Mesothelial cell of epicardium (in vitro differentiated cells): ENCODE data around the gene DLGAP1. TPM values are rescaled to one million over a fixed set of nuclear protein-coding genes. Genes with fewer than 3 reads are reported as not detected.

Experiments used
- DNase-seq, 2 experiments: peaks; one replicate each; pipeline ENCODE4 v3.0.0; 2021; ENCODE audit warnings: low spot score in 2 of 2; ENCODE audit not compliant: unreplicated experiment in 2 of 2
- H3K27ac Mint-ChIP-seq: 2 replicates; pipeline ENCODE4 v1.8.0; 2021; ENCODE audit warnings: mixed read lengths
- H3K27me3 Mint-ChIP-seq: 2 replicates; pipeline ENCODE4 v1.8.0; 2021; ENCODE audit warnings: low read depth, mixed read lengths
- H3K36me3 Mint-ChIP-seq: 2 replicates; pipeline ENCODE4 v1.8.0; 2021; ENCODE audit warnings: mixed read lengths
- H3K4me1 Mint-ChIP-seq: 2 replicates; pipeline ENCODE4 v1.8.0; 2021; ENCODE audit warnings: mixed read lengths
- H3K4me3 Mint-ChIP-seq: 2 replicates; pipeline ENCODE4 v1.8.0; 2021; ENCODE audit warnings: mild to moderate bottlenecking, moderate library complexity, mixed read lengths
- H3K9me3 Mint-ChIP-seq: 2 replicates; pipeline ENCODE4 v1.8.0; 2021; ENCODE audit warnings: mixed read lengths
- CTCF ChIP-seq: fragments of 200-600 bp; sonication (generic); IDR thresholded peaks from one replicate; pipeline ENCODE4 v1.5.0; 2021; ENCODE audit warnings: antibody characterized with exemption; ENCODE audit not compliant: unreplicated experiment
- total RNA-seq: library from RNA; stranded (reverse); gene quantifications from 3 replicates; pipeline ENCODE4 v1.2.1, GENCODE V29; 2021

Gene DLGAP1
- total RNA-seq, 1 donor from 2014 or later = 4.6 TPM

GRCh38 chr18:4233468-4233867, 221.6 kb downstream of the DLGAP1 start:
- Mint-ChIP-seq H3K9me3 (peaks cover 12% of the 10 kb centered on the region), H3K36me3 (no peaks in the 10 kb centered on the region), H3K4me3 (no peak overlapping the region), H3K27ac (no peak overlapping the region), H3K27me3 (peaks cover 19% of the 10 kb centered on the region), H3K4me1 (peaks cover 8% of the 10 kb centered on the region)
- TF ChIP-seq CTCF = no peak
- DNase-seq = no peak

GRCh38 chr18:4232656-4233055, 222.5 kb downstream of the DLGAP1 start:
- peaks cover 19% of the 10 kb centered on the region for H3K9me3 Mint-ChIP-seq
- no peaks in the 10 kb centered on the region for H3K36me3 Mint-ChIP-seq
- no peak overlapping the region for H3K4me3 Mint-ChIP-seq
- H3K27me3 Mint-ChIP-seq = peaks cover 19% of the 10 kb centered on the region
- no peak for TF ChIP-seq CTCF
- H3K4me1 Mint-ChIP-seq = peaks cover 8% of the 10 kb centered on the region
- no peak for DNase-seq
- no peak overlapping the region for H3K27ac Mint-ChIP-seq

- Mint-ChIP-seq H3K4me1 (no peaks in the 10 kb centered on the region), H3K27ac (no peak overlapping the region), H3K36me3 (no peaks in the 10 kb centered on the region), H3K27me3 (peaks cover 19% of the 10 kb centered on the region), H3K9me3 (peaks cover 23% of the 10 kb centered on the region), H3K4me3 (no peak overlapping the region)
- TF ChIP-seq CTCF = no peak
- no peak for DNase-seq
Observed at GRCh38 chr18:4231260-4231659, 223.8 kb downstream of the DLGAP1 start.

GRCh38 chr18:4230450-4231168, 224.5 kb downstream of the DLGAP1 start:
- no peak overlapping the region for H3K27ac Mint-ChIP-seq
- H3K4me1 Mint-ChIP-seq = no peaks in the 10 kb centered on the region
- no peak overlapping the region for H3K4me3 Mint-ChIP-seq
- peaks cover 23% of the 10 kb centered on the region for H3K9me3 Mint-ChIP-seq
- H3K27me3 Mint-ChIP-seq = peaks cover 19% of the 10 kb centered on the region
- no peaks in the 10 kb centered on the region for H3K36me3 Mint-ChIP-seq
- DNase-seq = no peak
- no peak for TF ChIP-seq CTCF

- Mint-ChIP-seq H3K27me3 (no peaks in the 10 kb centered on the region), H3K4me3 (no peak overlapping the region), H3K9me3 (peaks cover 18% of the 10 kb centered on the region), H3K27ac (no peak overlapping the region), H3K4me1 (no peaks in the 10 kb centered on the region), H3K36me3 (no peaks in the 10 kb centered on the region)
- no peak for TF ChIP-seq CTCF
- no peak for DNase-seq
Observed at GRCh38 chr18:4224031-4224704, 230.9 kb downstream of the DLGAP1 start.
